ENCODE measurements around the gene ATG4B.

The ATG4B gene

GRCh38 chr2:241640165-241640795 is 2.8 kb downstream of the ATG4B start:
- H3K27ac Mint-ChIP-seq, result peak overlapping the region; percentile 66
- DNase-seq, result no peak
- TF ChIP-seq, protein P1, sequence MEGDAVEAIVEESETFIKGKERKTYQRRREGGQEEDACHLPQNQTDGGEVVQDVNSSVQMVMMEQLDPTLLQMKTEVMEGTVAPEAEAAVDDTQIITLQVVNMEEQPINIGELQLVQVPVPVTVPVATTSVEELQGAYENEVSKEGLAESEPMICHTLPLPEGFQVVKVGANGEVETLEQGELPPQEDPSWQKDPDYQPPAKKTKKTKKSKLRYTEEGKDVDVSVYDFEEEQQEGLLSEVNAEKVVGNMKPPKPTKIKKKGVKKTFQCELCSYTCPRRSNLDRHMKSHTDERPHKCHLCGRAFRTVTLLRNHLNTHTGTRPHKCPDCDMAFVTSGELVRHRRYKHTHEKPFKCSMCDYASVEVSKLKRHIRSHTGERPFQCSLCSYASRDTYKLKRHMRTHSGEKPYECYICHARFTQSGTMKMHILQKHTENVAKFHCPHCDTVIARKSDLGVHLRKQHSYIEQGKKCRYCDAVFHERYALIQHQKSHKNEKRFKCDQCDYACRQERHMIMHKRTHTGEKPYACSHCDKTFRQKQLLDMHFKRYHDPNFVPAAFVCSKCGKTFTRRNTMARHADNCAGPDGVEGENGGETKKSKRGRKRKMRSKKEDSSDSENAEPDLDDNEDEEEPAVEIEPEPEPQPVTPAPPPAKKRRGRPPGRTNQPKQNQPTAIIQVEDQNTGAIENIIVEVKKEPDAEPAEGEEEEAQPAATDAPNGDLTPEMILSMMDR (IDR thresholded peaks at IDR 0.05), result no peak

GRCh38 chr2:241641631-241642030 is 4.1 kb downstream of the ATG4B start:
- TF ChIP-seq, protein P1 (IDR thresholded peaks at IDR 0.05), result no peak
- Mint-ChIP-seq H3K9me3 (no peaks in the 10 kb centered on the region), H3K4me3 (no peak overlapping the region), H3K27me3 (ENCODE audit: low read depth, poor library complexity) (no peaks in the 10 kb centered on the region), H3K36me3 (ENCODE audit: low read depth) (peaks cover 26% of the 10 kb centered on the region), H3K4me1 (peaks cover 54% of the 10 kb centered on the region), H3K27ac (peak overlapping the region; percentile 21)
- no peak for DNase-seq

More at GRCh38 chr2:241640165-241640795, 2.8 kb downstream of the ATG4B start:
- peaks cover 59% of the 10 kb centered on the region for H3K4me1 Mint-ChIP-seq
- H3K36me3 Mint-ChIP-seq (ENCODE audit: low read depth), result peaks cover 26% of the 10 kb centered on the region
- H3K4me3 Mint-ChIP-seq, result no peak overlapping the region
- no peaks in the 10 kb centered on the region for H3K27me3 Mint-ChIP-seq (ENCODE audit: low read depth, poor library complexity)
- H3K9me3 Mint-ChIP-seq, result no peaks in the 10 kb centered on the region

GRCh38 chr2:241645056-241645914 is 7.8 kb downstream of the ATG4B start:
- Mint-ChIP-seq H3K4me1 (peaks cover 31% of the 10 kb centered on the region), H3K27ac (peak overlapping the region; percentile 88), H3K4me3 (no peak overlapping the region), H3K9me3 (no peaks in the 10 kb centered on the region), H3K27me3 (ENCODE audit: low read depth, poor library complexity) (no peaks in the 10 kb centered on the region), H3K36me3 (ENCODE audit: low read depth) (peaks cover 7% of the 10 kb centered on the region)
- no peak for DNase-seq
- TF ChIP-seq, protein P1 (IDR thresholded peaks at IDR 0.05), result no peak

GRCh38 chr2:241645915-241646645 is 8.6 kb downstream of the ATG4B start:
- TF ChIP-seq, protein P1 (IDR thresholded peaks at IDR 0.05), result no peak

DNA sequence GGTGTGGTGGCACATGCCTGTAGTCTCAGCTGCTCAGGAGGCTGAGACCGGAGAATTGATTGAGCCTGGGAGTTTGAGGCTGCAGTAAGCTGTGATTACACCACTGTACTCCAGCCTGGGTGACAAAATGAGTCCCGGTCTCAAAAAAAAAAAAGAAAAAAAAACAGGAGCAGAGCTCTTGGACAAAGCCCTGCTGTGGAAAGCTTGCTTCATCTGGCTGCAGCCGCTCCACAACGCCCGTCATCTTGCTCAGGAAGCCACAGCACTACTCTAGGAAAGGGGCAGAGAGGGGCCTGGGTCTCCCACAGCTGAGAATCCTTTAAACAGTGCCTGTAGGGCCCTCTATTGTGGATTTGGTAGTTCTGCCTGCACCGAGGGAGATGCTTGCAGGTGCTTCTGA is 11.0 kb downstream of the ATG4B start:
- Mint-ChIP-seq H3K36me3 (ENCODE audit: low read depth) (peaks cover 26% of the 10 kb centered on the region), H3K27ac (no peak overlapping the region), H3K27me3 (ENCODE audit: low read depth, poor library complexity) (no peaks in the 10 kb centered on the region), H3K9me3 (no peaks in the 10 kb centered on the region), H3K4me1 (peaks cover 11% of the 10 kb centered on the region), H3K4me3 (no peak overlapping the region)
- DNase-seq, result no peak
- TF ChIP-seq, protein P1 (IDR thresholded peaks at IDR 0.05), result no peak

More at GRCh38 chr2:241645915-241646645, 8.6 kb downstream of the ATG4B start:
- no peak for DNase-seq
- peak overlapping the region; percentile 26 for H3K27ac Mint-ChIP-seq
- peaks cover 9% of the 10 kb centered on the region for H3K36me3 Mint-ChIP-seq (ENCODE audit: low read depth)
- H3K4me1 Mint-ChIP-seq, result peaks cover 23% of the 10 kb centered on the region
- no peak overlapping the region for H3K4me3 Mint-ChIP-seq
- H3K9me3 Mint-ChIP-seq, result no peaks in the 10 kb centered on the region
- H3K27me3 Mint-ChIP-seq (ENCODE audit: low read depth, poor library complexity), result no peaks in the 10 kb centered on the region
